ENCODE data around the gene TEX12. TPM values are rescaled to one million over a fixed set of nuclear protein-coding genes. Genes with fewer than 3 reads are reported as not detected.
A peak's percentile ranks its signal among the peaks of the same experiment; 100 is the strongest.

The TEX12 gene, protein sequence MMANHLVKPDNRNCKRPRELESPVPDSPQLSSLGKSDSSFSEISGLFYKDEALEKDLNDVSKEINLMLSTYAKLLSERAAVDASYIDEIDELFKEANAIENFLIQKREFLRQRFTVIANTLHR
- under 1 TPM; 0.57 to 0.97 TPM for total RNA-seq
- not detected for polyA plus RNA-seq
- long read RNA-seq, donor 1, partial matches to known transcripts, result 1 of 1 reads
- long read RNA-seq, donor 1, other reads (novel, unspliced or antisense), result 0 of 1 reads
- long read RNA-seq, donor 2, result 0 reads

DNA sequence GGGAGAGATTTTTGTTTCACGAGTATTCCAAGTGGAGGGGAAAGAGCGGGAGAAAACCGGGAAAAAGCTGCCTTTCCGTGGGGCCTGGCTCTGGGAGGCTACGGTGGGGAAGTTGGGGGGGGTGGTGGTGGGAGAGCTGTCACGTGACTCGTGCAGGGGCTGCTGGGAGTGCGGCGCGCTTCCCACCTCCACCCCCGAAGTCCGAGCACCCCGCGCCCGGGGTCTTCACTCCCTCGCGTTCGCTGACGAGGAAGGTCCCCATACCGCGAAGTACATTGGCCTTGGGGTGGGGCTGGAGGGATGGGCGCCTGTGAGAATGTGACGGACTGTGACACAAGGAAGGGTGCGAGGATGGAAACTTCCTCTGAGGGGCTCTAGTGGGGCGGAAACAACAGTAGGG is at the start of gene TEX12:
Gene TEX12, plus strand, starts transcription at position 228 of the 400 bp plus-strand sequence. CDS start 1,897 bp downstream, outside the sequence.
- Histone ChIP-seq H3K4me1 (ENCODE audit: control insufficient read depth in 1 of 2, insufficient read depth in 2 of 2, low read length in 2 of 2) (no peaks in the 10 kb centered on the region), H3K36me3 (ENCODE audit: control insufficient read depth in 1 of 2, insufficient read depth in 2 of 2, low read length in 1 of 2) (no peaks in the 10 kb centered on the region), H3K27ac (ENCODE audit: low read depth in 1 of 2, low read length in 2 of 2) (no peak within 1 kb of the TSS), H3K4me3 (ENCODE audit: low read length in 2 of 2) (no peak within 1 kb of the TSS), H3K27me3 (ENCODE audit: control insufficient read depth in 1 of 2, insufficient read depth in 2 of 2, low read length in 1 of 2) (no peaks in the 10 kb centered on the region), H3K9me3 (ENCODE audit: control insufficient read depth, low read length) (no peaks in the 10 kb centered on the region)
- DNase-seq (no peak), ATAC-seq (ENCODE audit: low FRiP score) (no peak)
- intact Hi-C loops (cut with DNase I), result no loop called here
- 73 to 75% methylated on average over 25 of the region's 25 CpGs for WGBS, 2 donors

DNA sequence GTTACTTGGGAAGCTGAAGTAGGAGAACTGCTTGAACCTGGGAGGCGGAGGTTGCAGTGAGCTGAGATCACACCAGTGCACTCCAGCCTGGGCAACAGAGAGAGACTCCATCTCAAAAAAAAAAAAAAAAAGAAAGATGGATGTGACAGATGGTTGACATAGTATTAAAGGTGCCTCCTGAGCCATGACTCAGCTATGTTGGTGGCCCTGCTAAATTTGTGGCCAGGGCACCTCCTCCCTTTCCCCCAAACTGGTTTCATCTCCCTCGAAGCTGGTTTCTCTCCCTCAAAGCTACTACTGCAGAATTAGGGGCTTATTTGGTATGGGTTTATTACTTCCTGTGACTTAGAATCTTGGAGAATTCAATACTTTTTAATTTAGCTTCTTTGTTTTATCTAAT is 49.0 kb upstream of the TEX12 start:
- WGBS, 2 donors, result 90% methylated on average over 2 of the region's 2 CpGs
- Histone ChIP-seq H3K27ac (ENCODE audit: low read depth in 1 of 2, low read length in 2 of 2) (no peak overlapping the region), H3K36me3 (ENCODE audit: control insufficient read depth in 1 of 2, insufficient read depth in 2 of 2, low read length in 1 of 2) (peaks cover 0 to 1% of the 10 kb centered on the region in 2 donors), H3K9me3 (ENCODE audit: control insufficient read depth, low read length) (no peaks in the 10 kb centered on the region), H3K4me3 (ENCODE audit: low read length in 2 of 2) (no peak overlapping the region), H3K27me3 (ENCODE audit: control insufficient read depth in 1 of 2, insufficient read depth in 2 of 2, low read length in 1 of 2) (no peaks in the 10 kb centered on the region), H3K4me1 (ENCODE audit: control insufficient read depth in 1 of 2, insufficient read depth in 2 of 2, low read length in 2 of 2) (no peaks in the 10 kb centered on the region)
- DNase-seq, result no peak
- intact Hi-C loops (cut with DNase I), result loop anchor here (10.0 kb wide), 2 partner anchors 157 to 167 kb away; no protein-coding TSS in a partner anchor
- ATAC-seq (ENCODE audit: low FRiP score), result no peak

DNA sequence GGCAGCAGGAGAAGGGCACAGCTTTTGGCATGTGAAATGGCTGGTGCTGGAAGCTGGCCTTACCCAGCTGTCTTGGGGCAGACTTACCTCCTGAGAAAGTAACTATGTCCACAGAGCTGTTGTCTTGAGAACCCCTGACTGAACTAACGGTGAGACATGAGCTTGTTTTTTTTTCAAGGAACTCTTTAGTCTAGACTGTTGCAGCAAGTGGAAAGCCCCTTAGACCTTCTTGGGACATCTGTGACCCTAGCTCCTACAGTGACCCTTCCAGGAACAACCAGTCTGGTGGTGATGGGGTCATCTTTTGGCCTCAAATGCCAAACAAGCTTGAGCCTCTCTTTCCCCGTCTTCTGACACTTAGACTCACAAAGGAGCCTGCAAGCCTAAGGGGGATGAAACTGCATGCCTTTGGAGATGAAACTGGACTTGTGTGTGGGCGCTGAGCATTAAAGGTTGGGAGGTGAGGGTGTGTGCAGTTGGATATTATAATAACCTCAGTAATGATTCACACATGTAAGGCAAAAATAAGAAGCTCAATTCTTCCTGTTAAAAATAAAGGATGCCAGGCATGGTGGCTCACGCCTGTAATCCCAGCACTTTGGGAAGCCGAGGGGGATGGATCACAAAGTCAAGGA is 45.1 kb upstream of the TEX12 start:
- no peak overlapping the region for H3K27ac ChIP-seq (ENCODE audit: low read depth in 1 of 2, low read length in 2 of 2)
- H3K27me3 ChIP-seq (ENCODE audit: control insufficient read depth in 1 of 2, insufficient read depth in 2 of 2, low read length in 1 of 2), result no peaks in the 10 kb centered on the region
- no peaks in the 10 kb centered on the region for H3K36me3 ChIP-seq (ENCODE audit: control insufficient read depth in 1 of 2, insufficient read depth in 2 of 2, low read length in 1 of 2)
- ATAC-seq (ENCODE audit: low FRiP score) (no peak), DNase-seq (no peak)
- intact Hi-C loops (cut with DNase I), result no loop called here
- no peaks in the 10 kb centered on the region for H3K4me1 ChIP-seq (ENCODE audit: control insufficient read depth in 1 of 2, insufficient read depth in 2 of 2, low read length in 2 of 2)
- WGBS, 2 donors, result 94% methylated on average over 5 of the region's 5 CpGs
- H3K4me3 ChIP-seq (ENCODE audit: low read length in 2 of 2), result no peak overlapping the region
- H3K9me3 ChIP-seq (ENCODE audit: control insufficient read depth, low read length), result no peaks in the 10 kb centered on the region

DNA sequence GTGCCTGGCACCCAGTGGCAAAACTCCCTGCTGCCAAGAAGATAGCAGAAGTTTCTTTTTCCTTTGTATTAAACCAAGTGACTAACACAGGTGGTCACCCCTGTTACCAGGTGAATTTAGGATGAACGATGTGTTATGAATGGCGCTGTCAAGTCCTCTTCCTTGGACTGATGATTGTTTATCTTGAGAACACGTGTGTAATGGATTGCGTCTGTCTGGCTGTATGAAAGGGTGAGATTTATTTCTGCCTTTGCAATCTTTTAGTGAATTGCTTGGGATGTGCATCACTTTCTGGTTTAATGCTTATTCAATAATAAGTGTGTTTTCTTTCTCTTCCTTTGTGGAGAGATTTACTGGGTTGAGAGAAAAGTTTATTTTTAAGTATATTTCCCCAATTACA is 44.0 kb upstream of the TEX12 start:
- H3K27ac ChIP-seq (ENCODE audit: low read depth in 1 of 2, low read length in 2 of 2), result no peak overlapping the region
- DNase-seq (no peak), ATAC-seq (ENCODE audit: low FRiP score) (no peak)
- no peaks in the 10 kb centered on the region for H3K9me3 ChIP-seq (ENCODE audit: control insufficient read depth, low read length)
- intact Hi-C loops (cut with DNase I), result no loop called here
- no peaks in the 10 kb centered on the region for H3K36me3 ChIP-seq (ENCODE audit: control insufficient read depth in 1 of 2, insufficient read depth in 2 of 2, low read length in 1 of 2)
- no peaks in the 10 kb centered on the region for H3K27me3 ChIP-seq (ENCODE audit: control insufficient read depth in 1 of 2, insufficient read depth in 2 of 2, low read length in 1 of 2)
- WGBS, 2 donors, result 63 to 77% methylated on average over 4 of the region's 4 CpGs
- H3K4me3 ChIP-seq (ENCODE audit: low read length in 2 of 2), result no peak overlapping the region
- no peaks in the 10 kb centered on the region for H3K4me1 ChIP-seq (ENCODE audit: control insufficient read depth in 1 of 2, insufficient read depth in 2 of 2, low read length in 2 of 2)

DNA sequence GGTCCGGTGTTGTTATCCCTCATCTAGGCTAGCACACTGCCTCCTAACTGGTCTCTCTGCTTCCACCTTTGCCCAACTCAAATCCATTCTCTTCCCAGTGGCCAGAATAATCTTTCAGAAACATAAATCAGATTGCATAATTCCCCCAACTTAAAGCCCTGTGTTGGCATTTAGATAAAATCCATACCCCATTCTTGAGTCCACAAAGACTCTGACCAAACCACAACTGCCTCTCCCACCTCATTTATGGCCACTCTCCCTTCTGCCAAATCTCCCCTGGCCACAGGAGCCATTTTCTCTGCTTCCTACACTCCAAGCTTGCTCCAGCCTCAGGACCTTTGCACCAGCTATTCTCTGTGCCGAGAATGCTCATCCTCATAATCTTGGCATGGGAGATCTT is 40.1 kb upstream of the TEX12 start:
- ATAC-seq (ENCODE audit: low FRiP score) (no peak), DNase-seq (no peak)
- no peaks in the 10 kb centered on the region for H3K4me1 ChIP-seq (ENCODE audit: control insufficient read depth in 1 of 2, insufficient read depth in 2 of 2, low read length in 2 of 2)
- no peaks in the 10 kb centered on the region for H3K9me3 ChIP-seq (ENCODE audit: control insufficient read depth, low read length)
- no peaks in the 10 kb centered on the region for H3K27me3 ChIP-seq (ENCODE audit: control insufficient read depth in 1 of 2, insufficient read depth in 2 of 2, low read length in 1 of 2)
- no peak overlapping the region for H3K4me3 ChIP-seq (ENCODE audit: low read length in 2 of 2)
- intact Hi-C loops (cut with DNase I), result no loop called here
- 97 to 98% methylated on average over 2 of the region's 2 CpGs for WGBS, 2 donors
- H3K27ac ChIP-seq (ENCODE audit: low read depth in 1 of 2, low read length in 2 of 2), result no peak overlapping the region
- no peaks in the 10 kb centered on the region for H3K36me3 ChIP-seq (ENCODE audit: control insufficient read depth in 1 of 2, insufficient read depth in 2 of 2, low read length in 1 of 2)

DNA sequence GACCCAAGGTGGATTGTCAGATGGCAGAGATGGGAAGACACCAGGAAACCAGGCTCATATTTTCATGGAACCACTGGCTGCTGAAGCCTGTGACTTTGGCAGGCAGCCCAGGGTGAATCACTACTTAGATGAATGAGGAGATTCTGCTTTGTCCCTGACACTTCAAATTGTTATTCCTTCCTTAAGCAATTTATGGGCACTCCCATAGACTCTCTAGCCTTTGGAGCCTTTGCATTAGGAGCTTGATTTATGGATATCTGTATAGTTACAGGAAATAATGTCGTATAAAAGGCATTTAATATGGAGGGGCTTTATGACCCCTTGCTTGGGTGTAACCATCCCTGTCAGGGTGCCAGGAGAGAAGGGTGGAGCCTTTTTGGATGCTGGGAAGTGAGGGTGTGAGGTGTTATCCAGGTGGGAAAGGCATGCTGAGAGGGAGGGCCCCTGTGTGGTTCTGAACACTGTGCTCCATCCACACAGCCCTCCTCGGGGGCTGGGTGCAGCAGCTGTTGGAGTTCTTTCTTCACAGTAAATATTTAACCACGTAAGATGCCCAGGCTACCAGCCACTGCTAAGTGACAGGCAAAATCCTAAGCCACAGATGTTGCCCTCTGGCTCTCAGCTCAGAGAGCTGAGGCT is 38.6 kb upstream of the TEX12 start:
- WGBS, 2 donors, result 51 to 65% methylated on average over 3 of the region's 3 CpGs
- H3K9me3 ChIP-seq (ENCODE audit: control insufficient read depth, low read length), result no peaks in the 10 kb centered on the region
- H3K4me1 ChIP-seq (ENCODE audit: control insufficient read depth in 1 of 2, insufficient read depth in 2 of 2, low read length in 2 of 2), result no peaks in the 10 kb centered on the region
- no peak overlapping the region for H3K4me3 ChIP-seq (ENCODE audit: low read length in 2 of 2)
- no peaks in the 10 kb centered on the region for H3K27me3 ChIP-seq (ENCODE audit: control insufficient read depth in 1 of 2, insufficient read depth in 2 of 2, low read length in 1 of 2)
- H3K36me3 ChIP-seq (ENCODE audit: control insufficient read depth in 1 of 2, insufficient read depth in 2 of 2, low read length in 1 of 2), result no peaks in the 10 kb centered on the region
- intact Hi-C loops (cut with DNase I), result no loop called here
- DNase-seq, result peak; percentile 79 to 80
- no peak overlapping the region for H3K27ac ChIP-seq (ENCODE audit: low read depth in 1 of 2, low read length in 2 of 2)
- ATAC-seq (ENCODE audit: low FRiP score), result no peak

DNA sequence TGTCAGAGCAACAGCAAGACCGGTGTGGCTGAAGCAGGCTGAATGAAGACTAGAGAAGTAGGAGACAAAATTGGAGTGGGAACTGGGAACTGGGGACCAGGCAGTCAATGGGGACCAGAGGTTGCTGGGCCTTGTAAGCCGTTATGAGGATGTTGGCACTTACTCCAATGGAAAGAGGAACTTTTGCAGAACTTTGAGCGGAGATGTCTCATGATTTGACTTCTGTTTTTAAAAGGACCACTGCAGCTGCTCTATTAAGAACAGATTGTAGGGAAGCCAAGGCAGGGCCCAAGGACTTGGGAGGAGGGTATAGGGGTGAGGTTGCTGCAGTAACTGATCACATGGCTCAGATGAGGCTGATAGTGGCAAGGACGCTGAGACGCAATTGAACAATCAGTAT is 37.5 kb upstream of the TEX12 start:
- ATAC-seq (ENCODE audit: low FRiP score), result no peak
- intact Hi-C loops (cut with DNase I), result no loop called here

DNA sequence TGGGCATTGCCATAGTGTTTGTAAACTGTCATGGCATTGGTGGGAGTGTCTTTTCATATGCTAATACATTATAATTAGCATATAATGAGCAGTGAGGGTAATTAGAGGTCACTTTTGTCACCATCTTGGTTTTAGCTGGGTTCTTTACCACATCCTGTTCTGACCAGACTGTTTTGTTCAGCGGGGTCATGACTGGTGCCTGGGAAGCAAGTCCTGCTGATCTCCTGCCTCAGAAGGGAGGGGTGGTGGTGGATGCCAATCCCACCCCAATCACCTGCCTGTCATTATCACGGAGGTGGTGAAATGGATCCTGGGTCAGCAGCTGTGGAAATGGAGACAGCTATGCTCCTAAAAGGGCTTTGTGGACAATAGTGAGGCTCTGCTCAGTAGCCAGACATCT is 34.4 kb upstream of the TEX12 start:
- H3K27ac ChIP-seq (ENCODE audit: low read depth in 1 of 2, low read length in 2 of 2), result no peak overlapping the region
- WGBS, 2 donors, result 58 to 64% methylated on average over 2 of the region's 2 CpGs
- DNase-seq (no peak), ATAC-seq (ENCODE audit: low FRiP score) (no peak)
- no peaks in the 10 kb centered on the region for H3K36me3 ChIP-seq (ENCODE audit: control insufficient read depth in 1 of 2, insufficient read depth in 2 of 2, low read length in 1 of 2)
- no peaks in the 10 kb centered on the region for H3K9me3 ChIP-seq (ENCODE audit: control insufficient read depth, low read length)
- H3K4me1 ChIP-seq (ENCODE audit: control insufficient read depth in 1 of 2, insufficient read depth in 2 of 2, low read length in 2 of 2), result no peaks in the 10 kb centered on the region
- H3K4me3 ChIP-seq (ENCODE audit: low read length in 2 of 2), result no peak overlapping the region
- no peaks in the 10 kb centered on the region for H3K27me3 ChIP-seq (ENCODE audit: control insufficient read depth in 1 of 2, insufficient read depth in 2 of 2, low read length in 1 of 2)
- intact Hi-C loops (cut with DNase I), result no loop called here

More for the DNA sequence above, 37.5 kb upstream of the TEX12 start:
- H3K4me3 ChIP-seq (ENCODE audit: low read length in 2 of 2), result no peak overlapping the region
- H3K27me3 ChIP-seq (ENCODE audit: control insufficient read depth in 1 of 2, insufficient read depth in 2 of 2, low read length in 1 of 2), result no peaks in the 10 kb centered on the region
- no peaks in the 10 kb centered on the region for H3K36me3 ChIP-seq (ENCODE audit: control insufficient read depth in 1 of 2, insufficient read depth in 2 of 2, low read length in 1 of 2)
- WGBS, 2 donors, result 88 to 94% methylated on average over 5 of the region's 5 CpGs
- peak in 1 of 2 donors; percentile 64 for DNase-seq
- no peaks in the 10 kb centered on the region for H3K9me3 ChIP-seq (ENCODE audit: control insufficient read depth, low read length)
- no peaks in the 10 kb centered on the region for H3K4me1 ChIP-seq (ENCODE audit: control insufficient read depth in 1 of 2, insufficient read depth in 2 of 2, low read length in 2 of 2)
- H3K27ac ChIP-seq (ENCODE audit: low read depth in 1 of 2, low read length in 2 of 2), result no peak overlapping the region

DNA sequence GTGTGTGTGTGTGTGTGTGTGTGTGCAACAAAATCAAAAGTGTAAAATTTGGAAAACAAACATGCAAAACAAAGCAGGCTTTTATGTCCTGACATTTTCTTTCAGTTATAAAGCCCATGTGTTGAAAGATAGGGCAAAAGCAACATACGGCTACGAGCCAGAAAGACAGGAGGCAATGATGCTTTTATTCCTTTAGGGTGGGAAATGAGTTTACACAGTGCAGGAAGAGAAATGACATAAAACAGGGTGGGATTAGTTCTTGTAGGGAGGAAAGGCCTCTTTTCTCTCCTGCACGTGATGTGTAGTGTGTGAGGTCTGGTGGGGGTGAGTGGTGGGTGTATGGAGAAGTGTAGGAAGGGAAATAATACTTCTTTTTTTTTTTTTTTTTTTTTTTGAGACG is 32.7 kb upstream of the TEX12 start:
- intact Hi-C loops (cut with DNase I), result no loop called here
- Histone ChIP-seq H3K4me1 (ENCODE audit: control insufficient read depth in 1 of 2, insufficient read depth in 2 of 2, low read length in 2 of 2) (no peaks in the 10 kb centered on the region), H3K27me3 (ENCODE audit: control insufficient read depth in 1 of 2, insufficient read depth in 2 of 2, low read length in 1 of 2) (no peaks in the 10 kb centered on the region), H3K36me3 (ENCODE audit: control insufficient read depth in 1 of 2, insufficient read depth in 2 of 2, low read length in 1 of 2) (no peaks in the 10 kb centered on the region), H3K9me3 (ENCODE audit: control insufficient read depth, low read length) (no peaks in the 10 kb centered on the region), H3K27ac (ENCODE audit: low read depth in 1 of 2, low read length in 2 of 2) (no peak overlapping the region), H3K4me3 (ENCODE audit: low read length in 2 of 2) (no peak overlapping the region)
- DNase-seq (no peak), ATAC-seq (ENCODE audit: low FRiP score) (no peak)
- WGBS, 2 donors, result 84 to 90% methylated on average over 3 of the region's 4 CpGs

All from aorta (tissue), 5 donors.